SH-SY5Y (cell line): Measurements from ENCODE around the gene TPRA1.

Source experiments
- GATA2 ChIP-seq: IDR thresholded peaks from 2 replicates; pipeline ENCODE4 v1.6.1; 2011; ENCODE audit warnings: mild to moderate bottlenecking, low read depth, low read length
- GATA3 ChIP-seq: IDR thresholded peaks from 2 replicates; pipeline ENCODE4 v1.6.1; 2011; ENCODE audit warnings: low read depth, mild to moderate bottlenecking, low read length, moderate library complexity

TPRA1 gene

DNA sequence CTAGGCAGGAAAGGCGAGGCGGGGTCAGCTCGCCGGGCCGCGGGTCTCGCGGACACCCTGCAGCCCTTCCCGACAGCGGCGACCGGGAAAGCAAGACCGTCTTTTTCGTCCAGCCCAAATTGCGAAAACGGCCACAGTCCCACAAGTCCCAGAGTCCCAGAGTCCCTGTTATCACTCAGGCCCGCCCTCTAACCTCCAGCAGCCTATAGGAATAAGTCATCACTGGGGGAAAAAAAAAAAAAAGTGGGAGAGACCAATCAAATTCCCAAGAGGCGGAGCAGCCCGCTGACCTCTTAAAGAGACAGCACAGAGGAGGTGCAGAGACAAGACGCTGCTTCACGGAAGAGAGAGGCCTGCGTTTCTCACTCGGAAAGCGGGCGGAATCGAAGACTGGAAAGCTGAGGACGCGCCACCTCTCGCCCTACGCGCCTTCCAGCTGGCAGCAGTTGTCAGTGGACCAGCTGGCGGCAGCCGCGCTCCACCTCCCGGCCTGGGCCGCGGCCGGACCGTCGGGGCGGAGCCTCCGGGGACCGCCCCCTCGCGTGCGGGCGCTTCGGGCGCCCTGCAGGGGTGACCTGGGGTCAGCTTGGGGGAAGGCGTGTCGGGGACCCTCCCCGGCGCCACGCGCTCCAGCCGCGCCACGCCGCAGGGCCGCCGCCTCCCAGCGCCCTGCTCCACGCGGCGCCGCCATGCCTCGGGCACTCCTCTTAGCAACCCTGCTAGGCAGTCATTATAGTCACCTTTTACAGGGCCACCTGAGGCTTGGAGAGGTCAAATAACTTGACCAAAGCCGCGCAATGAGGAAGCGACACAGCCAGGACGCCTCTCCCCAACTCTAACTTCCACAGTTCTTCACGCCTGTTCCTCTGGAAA is at the start of gene TPRA1:
TSS of gene TPRA1 (minus strand) at position 141 of the 873 bp plus-strand sequence. CDS start 10,587 bp downstream, outside the sequence.
- TF ChIP-seq GATA3 (no peak), GATA2 (peak; percentile 18)

- TF ChIP-seq GATA3, result no peak
- no peak for TF ChIP-seq GATA2
Observed at GRCh38 chr3:127640042-127640355, 49.5 kb upstream of the TPRA1 start.

DNA sequence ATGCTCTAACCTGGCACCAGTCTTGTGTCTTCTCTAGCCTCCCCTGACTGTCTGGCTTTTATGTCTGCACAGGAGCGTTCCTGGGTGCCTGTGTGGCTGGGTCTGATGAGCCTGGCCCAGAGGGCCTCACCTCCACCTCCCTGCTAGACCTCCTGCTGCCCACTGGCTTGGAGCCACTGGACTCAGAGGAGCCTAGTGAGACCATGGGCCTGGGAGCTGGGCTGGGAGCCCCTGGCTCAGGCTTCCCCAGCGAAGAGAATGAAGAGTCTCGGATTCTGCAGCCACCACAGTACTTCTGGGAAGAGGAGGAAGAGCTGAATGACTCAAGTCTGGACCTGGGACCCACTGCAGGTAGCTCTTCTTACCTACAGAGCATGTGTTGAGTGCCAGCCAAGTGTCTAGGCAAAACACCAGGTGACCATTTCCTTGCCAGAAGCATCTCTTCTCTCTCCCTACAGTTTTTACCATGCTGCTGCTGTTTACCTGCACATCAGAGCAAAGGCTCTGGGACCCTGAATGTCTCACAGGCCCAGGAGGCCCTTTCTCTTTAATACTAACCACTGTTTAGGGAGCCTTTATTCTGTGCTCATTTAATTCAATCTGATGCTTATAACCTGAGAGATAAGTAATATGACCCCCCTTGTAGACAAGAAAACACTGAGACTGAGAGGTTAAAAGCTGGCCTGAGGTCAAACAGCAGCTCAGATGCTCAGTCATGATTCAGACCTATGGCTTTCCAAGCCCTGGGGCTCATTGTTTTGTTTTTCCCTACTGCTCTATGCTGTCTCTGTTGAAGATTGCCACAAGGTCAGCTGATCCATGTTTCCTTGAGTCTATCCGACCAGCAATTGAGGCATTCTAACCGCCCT is 48.9 kb upstream of the TPRA1 start:
- no peak for TF ChIP-seq GATA3
- TF ChIP-seq GATA2, result no peak

DNA sequence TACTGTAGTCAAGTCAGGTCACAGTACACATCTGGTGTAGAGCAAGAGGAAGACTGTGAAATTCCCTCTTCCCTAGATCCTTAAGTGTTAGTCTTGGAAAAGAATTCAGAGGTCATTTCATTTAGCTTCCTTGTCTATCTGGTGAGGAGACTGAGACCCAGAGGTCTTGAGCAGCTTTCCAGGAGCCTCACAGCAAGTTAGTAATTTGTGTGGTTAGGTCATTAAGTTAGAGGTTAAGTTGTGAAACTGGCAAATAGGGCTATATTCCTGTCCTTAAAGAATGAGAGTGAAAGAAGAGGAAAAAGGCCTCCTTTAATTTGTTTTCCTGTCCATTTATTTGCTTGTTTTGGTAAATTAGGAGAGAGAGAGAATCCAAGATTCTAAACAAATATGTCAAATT is 47.4 kb upstream of the TPRA1 start:
- no peak for TF ChIP-seq GATA2
- no peak for TF ChIP-seq GATA3

- TF ChIP-seq GATA3 (no peak), GATA2 (no peak)
Observed at GRCh38 chr3:127637546-127637945, 47.0 kb upstream of the TPRA1 start.

DNA sequence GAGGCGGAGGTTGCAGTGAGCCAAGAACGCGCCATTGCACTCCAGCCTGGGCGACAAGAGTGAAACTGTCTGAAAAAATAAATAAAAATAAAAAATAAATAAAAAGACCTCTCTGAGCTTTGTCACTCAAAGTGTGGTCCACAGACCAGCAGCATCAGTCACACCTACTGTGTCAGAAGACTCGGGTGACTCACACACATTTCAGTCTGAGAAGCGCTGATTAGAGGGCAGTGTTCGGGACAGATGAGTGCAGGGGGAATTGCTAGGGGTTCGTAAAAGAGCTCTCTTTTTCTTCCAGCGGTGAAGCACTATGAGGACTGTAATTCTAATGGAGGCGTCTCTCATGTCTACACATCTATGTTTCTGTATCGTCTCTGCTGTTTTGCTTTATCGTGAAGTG is 44.1 kb upstream of the TPRA1 start:
- no peak for TF ChIP-seq GATA2
- TF ChIP-seq GATA3, result no peak

- TF ChIP-seq GATA3 (0 out of 2 replicates have a peak, but pooled peaks have one; percentile 32), GATA2 (peak; percentile 68)
Observed at GRCh38 chr3:127632035-127632820, 41.7 kb upstream of the TPRA1 start.

DNA sequence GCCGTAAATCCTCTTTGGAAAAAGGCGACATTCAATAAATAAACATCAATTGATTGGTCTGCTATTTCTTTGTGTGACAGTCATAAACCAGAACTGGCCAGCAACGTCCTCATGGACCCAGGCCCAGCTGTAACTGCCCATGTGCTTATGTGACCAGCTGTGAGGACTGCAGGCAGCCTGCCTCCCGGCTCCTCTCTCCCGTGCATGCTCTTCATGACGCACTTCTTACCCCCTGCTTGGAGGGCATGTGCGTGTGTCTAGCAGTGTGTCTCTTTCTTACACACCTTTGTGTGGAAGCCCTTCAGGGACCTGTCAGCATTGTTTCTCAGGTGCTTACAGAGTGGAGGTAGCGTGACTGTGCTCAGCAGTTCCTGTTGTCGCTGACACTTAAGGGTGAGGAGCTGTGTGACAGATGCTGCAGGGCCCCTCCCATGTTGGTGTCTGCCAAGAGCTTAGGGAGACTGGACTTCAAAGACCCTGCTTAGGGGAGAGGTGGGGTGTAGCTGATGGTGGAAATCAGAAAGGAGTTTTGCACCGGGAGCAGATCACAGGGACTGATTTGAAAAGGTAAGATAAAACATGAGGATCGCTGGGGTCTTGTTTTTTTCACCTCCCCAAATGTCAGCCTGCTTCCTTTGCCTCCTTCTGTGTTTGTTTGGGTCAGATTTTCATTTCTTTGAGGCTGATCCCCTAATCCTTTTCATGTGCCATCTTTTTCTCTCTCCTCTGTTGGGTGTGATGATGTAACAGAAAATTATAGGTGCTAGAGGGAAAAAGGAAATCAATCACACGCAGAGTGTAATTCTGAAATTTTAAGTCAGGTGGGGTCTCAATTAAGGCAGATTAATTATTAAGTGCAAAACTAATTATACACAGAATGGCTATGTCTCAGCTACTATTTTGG is 40.5 kb upstream of the TPRA1 start:
- TF ChIP-seq GATA3, result no peak
- no peak for TF ChIP-seq GATA2

GRCh38 chr3:127629467-127630403 is 39.2 kb upstream of the TPRA1 start:
- TF ChIP-seq GATA3 (no peak), GATA2 (no peak)

- TF ChIP-seq GATA2 (no peak), GATA3 (no peak)
Observed at GRCh38 chr3:127628788-127629466, 38.4 kb upstream of the TPRA1 start, which contains the start of gene PODXL2. TSS of gene PODXL2 (plus strand) at chr3:127629185. CDS start at chr3:127629220, 35 bp downstream.

DNA sequence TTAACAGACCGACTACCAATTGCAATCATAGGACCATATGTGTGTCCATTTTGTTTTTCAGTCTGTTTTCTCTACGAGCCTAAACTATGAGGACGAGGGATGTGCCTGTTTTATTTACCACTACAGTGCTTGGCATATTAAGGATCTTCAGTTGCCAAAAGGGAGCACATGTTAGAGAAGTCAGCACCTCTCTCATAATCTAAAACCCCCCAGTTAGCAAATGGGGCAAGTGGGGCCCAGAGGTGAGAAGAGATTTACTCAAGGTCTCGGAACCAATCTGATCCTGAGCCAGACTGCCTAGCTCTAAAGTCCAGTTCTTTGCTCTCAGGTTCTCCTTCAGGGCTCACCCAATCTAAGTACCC is 37.9 kb upstream of the TPRA1 start:
- TF ChIP-seq GATA3, result no peak
- no peak for TF ChIP-seq GATA2

DNA sequence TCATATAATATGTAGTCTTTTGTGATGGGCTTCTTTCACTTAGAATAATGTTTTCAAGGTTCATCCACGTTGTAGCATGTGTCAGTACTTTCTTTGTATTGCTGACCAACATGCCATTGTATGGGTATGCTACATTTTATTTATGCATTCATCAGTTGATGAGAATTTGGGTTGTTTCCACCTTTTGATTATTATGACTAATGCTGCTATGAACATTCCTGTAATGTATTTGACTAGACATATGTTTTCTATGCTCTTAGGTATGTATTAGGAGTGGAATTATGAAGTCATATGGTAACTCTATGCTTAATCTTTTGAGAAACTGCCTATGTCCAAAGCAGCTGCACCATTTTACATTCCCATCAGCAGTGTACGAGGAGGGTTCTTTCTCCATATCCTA is 35.3 kb upstream of the TPRA1 start:
- no peak for TF ChIP-seq GATA3
- TF ChIP-seq GATA2, result no peak
